IPS-15b (cell line): ENCODE measurements around the gene THSD7B.
"Not testable (repeated sequence)": the region's sequence is repeated elsewhere in the genome, so short reads cannot be mapped to it uniquely, and the experiment has no call there.

ENCODE experiments used
- H3K27me3 ChIP-seq: one replicate; pipeline ENCODE4 v1.6.1; 2013; ENCODE audit warnings: low read length; ENCODE audit not compliant: control insufficient read depth, insufficient read depth
- H3K36me3 ChIP-seq: one replicate; pipeline ENCODE4 v1.6.1; 2013; ENCODE audit warnings: low read length; ENCODE audit not compliant: control insufficient read depth, insufficient read depth
- H3K4me1 ChIP-seq: one replicate; pipeline ENCODE4 v1.6.1; 2013; ENCODE audit warnings: mild to moderate bottlenecking, low read length; ENCODE audit not compliant: control insufficient read depth, insufficient read depth
- H3K4me3 ChIP-seq: one replicate; pipeline ENCODE4 v1.5.1; 2013; ENCODE audit warnings: low read depth, low read length
- H3K9ac ChIP-seq: one replicate; pipeline ENCODE4 v1.6.1; 2013; ENCODE audit warnings: low read depth, mild to moderate bottlenecking, low read length
- H3K9me3 ChIP-seq: one replicate; pipeline ENCODE4 v1.6.1; 2013; ENCODE audit warnings: mild to moderate bottlenecking, low read length; ENCODE audit not compliant: control insufficient read depth, insufficient read depth

The THSD7B gene

GRCh38 chr2:137050949-137051348 lies 285.6 kb downstream of the THSD7B start:
- Histone ChIP-seq H3K4me3 (no peak overlapping the region), H3K36me3 (no peaks in the 10 kb centered on the region), H3K9ac (no peak overlapping the region), H3K4me1 (no peaks in the 10 kb centered on the region), H3K9me3 (no peaks in the 10 kb centered on the region), H3K27me3 (no peaks in the 10 kb centered on the region)

- Histone ChIP-seq H3K4me1 (no peaks in the 10 kb centered on the region), H3K36me3 (no peaks in the 10 kb centered on the region), H3K9me3 (no peaks in the 10 kb centered on the region), H3K9ac (no peak overlapping the region), H3K4me3 (no peak overlapping the region), H3K27me3 (no peaks in the 10 kb centered on the region)
These were observed 286.5 kb downstream of the THSD7B start for GRCh38 chr2:137051778-137052398.

- Histone ChIP-seq H3K27me3 (no peaks in the 10 kb centered on the region), H3K4me3 (no peak overlapping the region), H3K9ac (no peak overlapping the region), H3K36me3 (no peaks in the 10 kb centered on the region), H3K4me1 (no peaks in the 10 kb centered on the region), H3K9me3 (no peaks in the 10 kb centered on the region)
These were observed 291.4 kb downstream of the THSD7B start for GRCh38 chr2:137056704-137057103.

GRCh38 chr2:137076111-137076765 lies 310.9 kb downstream of the THSD7B start:
- H3K4me1 ChIP-seq, H3K4me3 ChIP-seq, H3K9ac ChIP-seq, H3K36me3 ChIP-seq, H3K9me3 ChIP-seq, H3K27me3 ChIP-seq: not testable (repeated sequence)

GRCh38 chr2:137091704-137092103 lies 326.4 kb downstream of the THSD7B start:
- Histone ChIP-seq H3K9ac (no peak overlapping the region), H3K27me3 (no peaks in the 10 kb centered on the region), H3K4me3 (no peak overlapping the region), H3K36me3 (no peaks in the 10 kb centered on the region), H3K9me3 (no peaks in the 10 kb centered on the region), H3K4me1 (peaks cover 2% of the 10 kb centered on the region)

- no peaks in the 10 kb centered on the region for H3K9me3 ChIP-seq
- H3K9ac ChIP-seq = no peak overlapping the region
- H3K36me3 ChIP-seq = no peaks in the 10 kb centered on the region
- H3K27me3 ChIP-seq = no peaks in the 10 kb centered on the region
- no peak overlapping the region for H3K4me3 ChIP-seq
- H3K4me1 ChIP-seq = peaks cover 2% of the 10 kb centered on the region
These were observed 327.8 kb downstream of the THSD7B start for GRCh38 chr2:137093116-137093515.

GRCh38 chr2:137096187-137096586 lies 330.8 kb downstream of the THSD7B start:
- Histone ChIP-seq H3K4me3 (no peak overlapping the region), H3K9ac (no peak overlapping the region), H3K4me1 (peaks cover 2% of the 10 kb centered on the region), H3K36me3 (no peaks in the 10 kb centered on the region), H3K27me3 (no peaks in the 10 kb centered on the region), H3K9me3 (no peaks in the 10 kb centered on the region)

- no peak overlapping the region for H3K9ac ChIP-seq
- H3K9me3 ChIP-seq = no peaks in the 10 kb centered on the region
- peaks cover 2% of the 10 kb centered on the region for H3K4me1 ChIP-seq
- H3K27me3 ChIP-seq = no peaks in the 10 kb centered on the region
- H3K36me3 ChIP-seq = no peaks in the 10 kb centered on the region
- H3K4me3 ChIP-seq = no peak overlapping the region
These were observed 331.3 kb downstream of the THSD7B start for GRCh38 chr2:137096693-137097092.

- H3K36me3 ChIP-seq, H3K9ac ChIP-seq, H3K9me3 ChIP-seq, H3K4me1 ChIP-seq, H3K4me3 ChIP-seq, H3K27me3 ChIP-seq: not testable (repeated sequence)
These were observed 336.5 kb downstream of the THSD7B start for GRCh38 chr2:137101814-137102213.

- Histone ChIP-seq H3K4me3 (no peak overlapping the region), H3K36me3 (no peaks in the 10 kb centered on the region), H3K9me3 (no peaks in the 10 kb centered on the region), H3K4me1 (no peaks in the 10 kb centered on the region), H3K9ac (no peak overlapping the region), H3K27me3 (no peaks in the 10 kb centered on the region)
These were observed 342.6 kb downstream of the THSD7B start for GRCh38 chr2:137107904-137108303.

GRCh38 chr2:137111896-137112295 lies 346.6 kb downstream of the THSD7B start:
- Histone ChIP-seq H3K4me3 (no peak overlapping the region), H3K27me3 (no peaks in the 10 kb centered on the region), H3K9ac (no peak overlapping the region), H3K4me1 (no peaks in the 10 kb centered on the region), H3K9me3 (no peaks in the 10 kb centered on the region), H3K36me3 (no peaks in the 10 kb centered on the region)

GRCh38 chr2:137115081-137115794 lies 349.9 kb downstream of the THSD7B start:
- Histone ChIP-seq H3K9ac (no peak overlapping the region), H3K9me3 (no peaks in the 10 kb centered on the region), H3K36me3 (no peaks in the 10 kb centered on the region), H3K27me3 (no peaks in the 10 kb centered on the region), H3K4me3 (no peak overlapping the region), H3K4me1 (no peaks in the 10 kb centered on the region)
